ENCODE data around the gene ARID5B. TPM values are rescaled to one million over a fixed set of nuclear protein-coding genes. Genes with fewer than 3 reads are reported as not detected.

The ARID5B gene
- total RNA-seq, 2 experiments from 2014 or later = 26.7 to 28.3 TPM

GRCh38 chr10:61869041-61869675 is 32.3 kb upstream of the ARID5B start:
- Mint-ChIP-seq H3K27ac (no peak overlapping the region), H3K27me3 (peaks cover 7% of the 10 kb centered on the region), H3K4me1 (ENCODE audit: low read depth) (peaks cover 9% of the 10 kb centered on the region), H3K36me3 (ENCODE audit: low read depth) (no peaks in the 10 kb centered on the region), H3K9me3 (no peaks in the 10 kb centered on the region), H3K4me3 (no peak overlapping the region)
- ATAC-seq (no peak), DNase-seq (no peak)
- ChIA-PET POLR2A (no interaction called here), CTCF (interaction anchor here (3.9 kb wide), 1 partner anchor 118 kb away, joined by 33 read pairs; no protein-coding TSS in a partner anchor)
- no peak for TF ChIP-seq CTCF (IDR thresholded peaks at IDR 0.05)
- intact Hi-C loops (cut with micrococcal nuclease) = no loop called here

GRCh38 chr10:61869774-61870525 is 31.5 kb upstream of the ARID5B start:
- CTCF ChIA-PET = interaction anchor here (3.9 kb wide), 1 partner anchor 118 kb away, joined by 33 read pairs; no protein-coding TSS in a partner anchor
- intact Hi-C loops (cut with micrococcal nuclease) = no loop called here
- ATAC-seq (no peak), DNase-seq (no peak)
- POLR2A ChIA-PET = no interaction called here
- Mint-ChIP-seq H3K4me1 (ENCODE audit: low read depth) (peaks cover 9% of the 10 kb centered on the region), H3K36me3 (ENCODE audit: low read depth) (no peaks in the 10 kb centered on the region), H3K4me3 (no peak overlapping the region), H3K27me3 (peaks cover 10% of the 10 kb centered on the region), H3K27ac (no peak overlapping the region), H3K9me3 (no peaks in the 10 kb centered on the region)
- no peak for TF ChIP-seq CTCF (IDR thresholded peaks at IDR 0.05)

GRCh38 chr10:61870526-61870895 is 31.0 kb upstream of the ARID5B start:
- Mint-ChIP-seq H3K4me1 (ENCODE audit: low read depth) (peaks cover 9% of the 10 kb centered on the region), H3K27ac (no peak overlapping the region), H3K9me3 (no peaks in the 10 kb centered on the region), H3K36me3 (ENCODE audit: low read depth) (no peaks in the 10 kb centered on the region), H3K4me3 (no peak overlapping the region), H3K27me3 (peaks cover 13% of the 10 kb centered on the region)
- intact Hi-C loops (cut with micrococcal nuclease) = no loop called here
- ChIA-PET CTCF (no interaction called here), POLR2A (interaction anchor here (0.7 kb wide), 1 partner anchor 12 kb away, joined by 3 read pairs; no protein-coding TSS in a partner anchor)
- DNase-seq (no peak), ATAC-seq (no peak)
- no peak for TF ChIP-seq CTCF (IDR thresholded peaks at IDR 0.05)

GRCh38 chr10:61871487-61871886 is 30.0 kb upstream of the ARID5B start:
- Mint-ChIP-seq H3K4me3 (no peak overlapping the region), H3K27me3 (peaks cover 13% of the 10 kb centered on the region), H3K36me3 (ENCODE audit: low read depth) (no peaks in the 10 kb centered on the region), H3K27ac (no peak overlapping the region), H3K9me3 (no peaks in the 10 kb centered on the region), H3K4me1 (ENCODE audit: low read depth) (peaks cover 9% of the 10 kb centered on the region)
- CTCF ChIA-PET = interaction anchor here (1.1 kb wide), 1 partner anchor 121 kb away, joined by 3 read pairs; no protein-coding TSS in a partner anchor
- TF ChIP-seq CTCF (IDR thresholded peaks at IDR 0.05) = no peak
- DNase-seq (no peak), ATAC-seq (no peak)
- POLR2A ChIA-PET = no interaction called here
- intact Hi-C loops (cut with micrococcal nuclease) = no loop called here
